ENCODE measurements around the gene SGMS2.

Gene SGMS2

GRCh38 chr4:107937040-107937439, 112.3 kb downstream of the SGMS2 start:
- no peak for DNase-seq (ENCODE audit: low read depth)
- H3K4me3 ChIP-seq (ENCODE audit: low read length) = no peak overlapping the region
- TF ChIP-seq CTCF (conservative IDR thresholded peaks at IDR 0.05; ENCODE audit: low read depth, low read length) = no peak

GRCh38 chr4:107939307-107939706, 114.6 kb downstream of the SGMS2 start:
- DNase-seq (ENCODE audit: low read depth) = no peak
- H3K4me3 ChIP-seq (ENCODE audit: low read length) = no peak overlapping the region
- no peak for TF ChIP-seq CTCF (conservative IDR thresholded peaks at IDR 0.05; ENCODE audit: low read depth, low read length)

GRCh38 chr4:107945809-107946208, 121.1 kb downstream of the SGMS2 start:
- no peak overlapping the region for H3K4me3 ChIP-seq (ENCODE audit: low read length)
- TF ChIP-seq CTCF (conservative IDR thresholded peaks at IDR 0.05; ENCODE audit: low read depth, low read length) = no peak
- DNase-seq (ENCODE audit: low read depth) = no peak

- no peak for TF ChIP-seq CTCF (conservative IDR thresholded peaks at IDR 0.05; ENCODE audit: low read depth, low read length)
- no peak overlapping the region for H3K4me3 ChIP-seq (ENCODE audit: low read length)
- no peak for DNase-seq (ENCODE audit: low read depth)
Measured at GRCh38 chr4:107950746-107951540, 126.2 kb downstream of the SGMS2 start.

GRCh38 chr4:107951551-107951950, 126.8 kb downstream of the SGMS2 start:
- DNase-seq (ENCODE audit: low read depth) = peak; percentile 94
- no peak overlapping the region for H3K4me3 ChIP-seq (ENCODE audit: low read length)
- no peak for TF ChIP-seq CTCF (conservative IDR thresholded peaks at IDR 0.05; ENCODE audit: low read depth, low read length)

- no peak overlapping the region for H3K4me3 ChIP-seq (ENCODE audit: low read length)
- no peak for DNase-seq (ENCODE audit: low read depth)
- TF ChIP-seq CTCF (conservative IDR thresholded peaks at IDR 0.05; ENCODE audit: low read depth, low read length) = no peak
Measured at GRCh38 chr4:107956011-107956410, 131.3 kb downstream of the SGMS2 start.

Measured in retinal pigment epithelial cell (primary cell).